Stimulated activated CD4-positive, alpha-beta T cell treated with anti-CD3 and anti-CD28 coated beads, Interleukin-12 subunit alpha, Interleukin-12 subunit beta, amount 100 ng/mL, for 48 hours (primary cell): Measurements from ENCODE around the gene HERC2.

Source experiments
- DNase-seq, 3 donors: peaks; one replicate each; pipeline ENCODE4 v3.0.0-alpha.2; 2020; ENCODE audit warnings: low read depth in 2 of 3, low spot score in 1 of 3

Gene HERC2

DNA sequence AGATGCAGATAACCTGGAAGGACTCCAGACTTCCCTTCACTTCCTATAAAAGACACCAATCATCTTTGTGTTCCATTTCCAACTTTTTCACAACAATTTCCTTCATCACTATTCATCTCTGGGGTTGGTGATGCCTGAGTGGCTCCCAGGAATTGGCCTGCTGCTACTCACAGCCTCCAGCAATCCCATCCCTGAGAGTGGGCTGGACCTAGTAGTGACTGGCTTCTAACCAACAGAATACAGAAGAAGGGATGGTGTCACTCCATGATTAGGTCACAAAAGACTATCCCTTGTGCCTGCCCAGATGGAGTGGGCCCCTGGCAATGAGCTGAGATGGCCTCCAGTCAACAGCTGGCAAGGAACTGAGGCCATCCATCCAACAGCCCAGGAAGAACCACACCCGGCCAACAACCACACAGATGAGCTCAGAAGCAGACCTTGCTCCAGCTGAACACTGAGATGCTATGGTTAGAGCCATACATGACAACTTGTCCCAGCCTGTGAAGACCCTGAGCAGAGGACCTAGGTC, 243.7 kb downstream of the HERC2 start:
- DNase-seq: no peak

GRCh38 chr15:28075573-28075972, 246.4 kb downstream of the HERC2 start:
- DNase-seq: no peak

GRCh38 chr15:28068930-28069329, 253.0 kb downstream of the HERC2 start:
- no peak for DNase-seq

- DNase-seq: no peak
Measured at GRCh38 chr15:28066231-28066630, 255.7 kb downstream of the HERC2 start.
